ENCODE measurements around the gene SEMA5A.

DNA sequence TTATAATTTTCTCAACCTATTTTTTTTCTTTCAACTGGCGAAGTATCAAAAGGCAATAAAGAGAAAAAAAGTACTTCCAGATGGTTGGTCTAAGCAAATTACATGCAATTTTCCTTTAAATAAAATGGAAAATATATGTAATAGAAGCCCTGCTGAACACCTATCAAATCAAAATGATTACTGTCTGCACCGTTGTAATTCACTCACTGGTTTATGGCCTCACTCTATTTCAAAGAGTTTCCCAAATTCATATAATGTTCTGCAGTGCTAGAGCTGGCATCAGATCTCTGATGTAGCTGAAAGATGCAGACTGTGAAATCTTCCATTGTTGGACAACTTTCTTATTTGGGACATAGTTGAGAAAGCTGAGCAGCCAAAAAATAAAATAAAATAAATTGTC, 130.3 kb downstream of the SEMA5A start:
- TF ChIP-seq, protein P1, sequence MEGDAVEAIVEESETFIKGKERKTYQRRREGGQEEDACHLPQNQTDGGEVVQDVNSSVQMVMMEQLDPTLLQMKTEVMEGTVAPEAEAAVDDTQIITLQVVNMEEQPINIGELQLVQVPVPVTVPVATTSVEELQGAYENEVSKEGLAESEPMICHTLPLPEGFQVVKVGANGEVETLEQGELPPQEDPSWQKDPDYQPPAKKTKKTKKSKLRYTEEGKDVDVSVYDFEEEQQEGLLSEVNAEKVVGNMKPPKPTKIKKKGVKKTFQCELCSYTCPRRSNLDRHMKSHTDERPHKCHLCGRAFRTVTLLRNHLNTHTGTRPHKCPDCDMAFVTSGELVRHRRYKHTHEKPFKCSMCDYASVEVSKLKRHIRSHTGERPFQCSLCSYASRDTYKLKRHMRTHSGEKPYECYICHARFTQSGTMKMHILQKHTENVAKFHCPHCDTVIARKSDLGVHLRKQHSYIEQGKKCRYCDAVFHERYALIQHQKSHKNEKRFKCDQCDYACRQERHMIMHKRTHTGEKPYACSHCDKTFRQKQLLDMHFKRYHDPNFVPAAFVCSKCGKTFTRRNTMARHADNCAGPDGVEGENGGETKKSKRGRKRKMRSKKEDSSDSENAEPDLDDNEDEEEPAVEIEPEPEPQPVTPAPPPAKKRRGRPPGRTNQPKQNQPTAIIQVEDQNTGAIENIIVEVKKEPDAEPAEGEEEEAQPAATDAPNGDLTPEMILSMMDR (IDR thresholded peaks at IDR 0.05): no peak
- no peak for TF ChIP-seq EZH2 (IDR thresholded peaks at IDR 0.05)
